Testis (tissue), 2 donors: ENCODE measurements around the gene CELF2.

Experiments used
- CTCF ChIP-seq, 3 experiments: fragments of 450-650 bp in 2 of 3; fragments of 200-600 bp in 1 of 3; sonication (generic) in 1 of 3; IDR thresholded peaks; one replicate each; pipeline ENCODE4 v1.5.1; 2016 to 2019; ENCODE audit warnings: antibody characterized with exemption in 3 of 3, mild to moderate bottlenecking in 2 of 3, moderate library complexity in 1 of 3
- POLR2A ChIP-seq: fragments of 450-650 bp; IDR thresholded peaks from one replicate; pipeline ENCODE4 v1.6.1; 2017; ENCODE audit warnings: antibody characterized with exemption, mild to moderate bottlenecking, moderate library complexity

- TF ChIP-seq CTCF (IDR thresholded peaks at IDR 0.05) (no peak), POLR2A (no peak)
These were observed 26.5 kb upstream of the CELF2 start for GRCh38 chr10:10991144-10991543.
